ENCODE data around the gene AKIP1.
"Not testable (repeated sequence)": the region's sequence is repeated elsewhere in the genome, so short reads cannot be mapped to it uniquely, and the experiment has no call there.

Gene AKIP1

DNA sequence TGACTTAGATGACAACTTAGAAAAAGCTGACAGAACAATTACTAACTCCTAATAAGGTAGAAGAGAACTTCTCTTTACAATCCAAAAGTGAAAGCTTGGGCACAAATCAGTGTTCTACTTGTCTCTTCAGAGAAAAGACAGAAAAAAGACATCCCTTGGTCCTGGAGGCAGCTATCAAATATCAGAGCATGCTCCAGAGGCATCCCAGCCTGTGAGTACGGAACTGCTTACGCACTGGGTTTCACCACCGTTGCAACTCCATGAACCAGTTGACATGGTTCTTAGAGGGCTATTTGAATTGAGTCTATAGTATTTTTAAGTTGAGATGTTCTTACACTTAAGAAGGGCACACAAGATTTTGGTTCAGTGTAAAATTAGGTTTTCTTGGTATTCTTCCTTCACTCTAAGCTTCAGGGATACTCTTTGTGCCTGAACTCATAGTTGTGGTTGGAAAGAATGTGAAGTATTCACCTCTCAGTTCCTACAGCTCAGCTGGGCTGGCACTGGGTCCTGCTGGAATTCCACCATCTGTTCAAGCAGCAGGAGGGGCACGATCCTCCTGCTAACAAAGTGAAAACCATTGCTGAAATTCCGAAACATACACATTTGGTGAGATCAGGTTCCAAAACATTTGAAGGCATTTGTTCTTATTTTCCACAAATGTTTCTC, 6.3 kb downstream of the AKIP1 start:
- DNase-seq (ENCODE audit: low read depth in 2 of 2), result no peak

DNA sequence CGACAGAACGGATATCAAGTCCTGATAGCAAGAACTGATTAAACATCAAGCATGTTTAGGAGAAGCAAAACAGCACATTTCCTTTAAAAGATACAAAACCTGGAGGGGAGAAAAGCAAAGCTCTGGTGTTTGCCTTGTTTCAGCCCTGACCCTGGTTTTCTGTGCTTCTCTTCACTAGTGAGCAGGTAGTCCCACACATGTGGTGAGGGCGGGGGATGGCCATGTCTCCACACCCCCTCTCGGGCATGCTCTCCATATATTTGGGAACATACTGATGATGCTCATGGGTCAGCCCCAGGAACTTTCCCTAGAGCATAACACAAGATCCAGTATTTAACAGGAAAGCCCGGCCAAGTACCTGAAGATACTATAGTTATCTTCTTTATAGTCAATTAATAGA, 11.7 kb downstream of the AKIP1 start:
- DNase-seq (ENCODE audit: low read depth in 2 of 2), result no peak

DNA sequence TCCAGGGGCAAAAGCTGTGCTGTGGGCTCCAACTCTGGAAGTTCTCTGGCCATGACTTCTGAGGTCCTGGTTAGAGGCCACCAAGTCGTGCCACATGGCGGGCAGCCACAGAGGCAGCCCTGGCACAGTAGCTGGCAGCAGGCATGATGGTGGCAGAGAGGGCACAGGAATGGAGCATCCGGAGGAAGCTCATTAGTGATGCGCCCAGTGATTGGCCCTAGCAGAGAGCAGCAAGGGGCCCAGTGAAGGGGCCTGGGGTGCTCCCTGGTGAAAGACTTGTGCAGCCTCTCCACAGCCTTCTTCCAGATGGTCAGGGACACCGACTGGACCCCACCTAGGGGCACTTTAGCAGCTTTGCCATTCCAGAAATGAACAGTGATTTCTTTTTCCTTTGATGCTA, 14.7 kb downstream of the AKIP1 start:
- DNase-seq (ENCODE audit: low read depth in 2 of 2), result no peak

DNA sequence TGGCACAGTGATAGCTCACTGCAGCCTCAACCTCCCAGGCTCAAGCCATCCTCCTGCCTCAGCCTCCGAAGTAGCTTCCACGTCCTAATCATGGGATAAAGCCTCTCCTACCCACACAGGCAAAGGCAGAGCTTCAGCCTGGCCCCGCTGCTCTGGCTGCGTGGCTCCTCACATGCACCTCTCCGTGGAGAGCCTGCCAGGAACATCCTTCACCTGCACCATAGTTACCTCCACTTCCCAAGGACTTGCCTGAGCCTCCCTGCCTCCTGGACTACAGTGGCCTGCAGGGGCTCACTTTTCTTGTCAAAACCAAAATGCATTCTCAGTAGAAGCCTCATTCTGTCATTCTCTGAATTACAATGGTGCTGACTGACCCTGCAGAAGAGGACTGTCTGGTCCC, 15.2 kb downstream of the AKIP1 start:
- DNase-seq (ENCODE audit: low read depth in 2 of 2), result no peak

DNA sequence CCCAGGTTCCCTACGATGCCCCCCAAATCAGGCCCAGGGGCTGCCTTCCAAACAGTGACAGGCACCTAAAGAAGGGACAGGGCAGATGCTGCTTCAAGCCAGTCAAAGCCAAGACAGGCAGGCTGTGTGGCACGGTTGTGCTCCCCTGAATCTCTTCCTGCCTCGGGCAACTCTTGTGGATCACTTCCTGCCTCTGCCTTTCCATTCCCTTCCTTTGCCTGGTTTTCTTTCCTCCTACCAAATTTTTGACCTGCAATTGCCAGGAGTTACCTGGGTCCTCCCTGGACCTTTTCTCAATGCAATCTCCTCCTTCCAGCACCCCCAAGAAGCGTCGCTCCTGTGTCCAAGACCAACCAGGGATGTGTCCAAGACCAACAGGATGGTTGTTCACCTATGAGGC, 16.2 kb downstream of the AKIP1 start:
- no peak for DNase-seq (ENCODE audit: low read depth in 2 of 2)

DNA sequence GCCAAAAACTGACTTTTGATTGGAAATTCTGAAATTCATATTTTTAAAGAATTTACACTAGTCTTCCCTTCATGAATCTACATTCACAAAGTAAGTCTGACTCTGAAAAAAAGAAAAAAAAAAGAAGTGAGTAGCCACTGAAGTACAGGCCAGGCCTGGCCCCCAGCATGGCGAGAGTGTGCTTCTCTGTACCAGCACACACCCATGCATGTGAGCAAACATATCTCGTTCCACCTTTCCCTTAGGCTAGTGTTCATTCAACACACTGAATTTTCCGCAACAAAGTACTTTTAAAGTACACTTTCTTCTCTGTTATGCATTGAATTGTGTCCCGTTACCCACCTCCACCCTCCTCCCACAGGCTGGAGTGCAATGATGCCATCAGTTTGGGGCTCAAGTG, 17.2 kb downstream of the AKIP1 start:
- DNase-seq (ENCODE audit: low read depth in 2 of 2), result no peak

DNA sequence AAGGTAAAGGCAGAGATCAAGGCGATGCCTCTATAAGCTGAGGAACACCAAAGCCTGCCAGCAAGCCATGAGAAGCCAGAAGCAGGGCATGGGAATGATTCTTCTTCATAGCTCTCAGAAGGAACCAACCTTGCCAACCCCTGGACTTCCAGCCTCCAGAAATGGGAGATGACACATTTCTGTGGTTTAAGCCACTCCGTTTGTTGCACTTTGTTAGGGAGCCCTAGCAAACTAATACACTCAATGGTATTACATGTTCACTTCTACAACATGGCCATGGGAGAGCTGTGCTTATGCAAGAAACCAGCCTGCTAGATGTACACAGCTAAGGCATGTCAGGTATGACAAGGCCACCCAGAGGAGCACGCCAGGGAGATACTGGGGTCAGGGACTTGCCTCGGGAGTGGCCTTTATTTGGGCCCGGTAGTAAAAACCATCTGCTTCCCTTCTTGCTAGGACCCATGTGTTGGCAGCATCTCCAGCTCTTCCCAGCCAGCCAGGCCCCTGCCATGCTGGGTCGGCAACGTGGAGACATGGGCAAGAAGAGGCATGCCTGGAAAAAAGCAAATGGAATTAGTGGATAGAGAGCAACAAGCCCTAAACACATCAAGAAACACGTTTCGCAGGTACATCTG, 18.1 kb downstream of the AKIP1 start:
- no peak for DNase-seq (ENCODE audit: low read depth in 2 of 2)

DNA sequence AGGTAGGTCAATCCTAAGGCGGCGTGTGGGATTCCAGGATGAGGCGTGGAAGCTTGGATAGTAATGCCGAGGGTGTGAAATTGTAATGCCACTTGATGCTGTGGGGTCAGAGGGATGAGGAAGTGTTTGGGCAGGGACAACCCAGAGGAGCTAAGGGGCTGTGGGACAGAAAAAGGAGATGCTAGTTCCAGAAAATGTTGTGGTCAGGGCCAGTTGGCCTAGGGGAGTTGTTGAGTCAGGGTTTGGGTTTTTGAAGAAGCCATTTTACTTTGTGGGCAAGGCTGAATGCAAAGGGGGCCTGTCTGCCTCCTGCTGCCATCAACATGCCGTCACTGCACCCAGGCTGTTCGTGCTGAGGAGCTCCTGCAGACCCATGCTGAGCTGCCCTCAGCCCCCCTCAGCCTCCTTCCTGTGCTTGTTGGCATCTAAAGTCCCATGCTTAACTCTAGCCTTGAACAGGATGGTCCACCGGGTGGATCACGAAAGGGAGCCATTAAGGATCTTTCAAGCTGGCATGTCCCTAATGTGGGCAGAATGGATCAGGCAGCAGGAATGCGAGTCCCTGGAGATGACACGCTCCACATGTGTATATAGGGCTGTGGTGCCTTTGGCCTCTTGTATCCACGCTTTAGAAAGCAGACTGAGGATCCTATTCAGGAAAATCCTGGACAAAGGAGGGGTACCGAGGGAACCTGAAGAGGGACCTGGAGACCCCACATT, 19.6 kb downstream of the AKIP1 start:
- DNase-seq (ENCODE audit: low read depth in 2 of 2), result no peak

DNA sequence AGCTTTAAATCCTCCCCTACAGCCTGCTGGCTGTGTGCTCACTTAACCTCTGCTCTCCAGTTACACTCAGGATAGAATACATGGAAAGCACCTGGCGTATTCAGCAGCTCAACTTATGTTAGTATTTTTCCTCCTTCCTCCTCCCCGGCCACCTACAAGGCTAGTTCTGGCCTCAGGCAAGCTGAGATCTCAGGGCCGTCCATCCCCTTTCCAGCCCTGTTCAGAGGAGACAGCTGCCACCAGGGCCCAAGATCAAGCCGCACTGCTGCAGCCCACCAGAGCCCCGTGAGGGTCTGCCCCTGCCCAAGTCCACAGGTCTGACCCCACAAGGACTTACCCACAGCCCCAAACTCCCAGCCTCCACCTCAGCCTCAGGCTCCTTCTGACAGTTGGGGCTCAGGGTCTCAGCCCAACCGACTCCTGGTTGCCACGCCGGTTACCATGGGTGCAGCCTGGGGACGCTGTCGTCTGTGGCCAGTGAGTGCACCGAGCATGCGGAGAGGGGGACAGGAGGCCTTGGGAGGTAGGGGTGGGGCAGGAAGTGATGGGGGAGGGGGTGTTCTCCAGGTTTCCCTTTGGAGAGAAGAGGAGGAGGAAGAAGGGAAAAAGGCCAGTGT, 21.7 kb downstream of the AKIP1 start, which contains the start of gene C11orf16:
Gene C11orf16 (minus strand): TSS at position 384 of the 617 bp plus-strand sequence. CDS start 639 bp downstream, outside the sequence.
- no peak for DNase-seq (ENCODE audit: low read depth in 2 of 2)

DNA sequence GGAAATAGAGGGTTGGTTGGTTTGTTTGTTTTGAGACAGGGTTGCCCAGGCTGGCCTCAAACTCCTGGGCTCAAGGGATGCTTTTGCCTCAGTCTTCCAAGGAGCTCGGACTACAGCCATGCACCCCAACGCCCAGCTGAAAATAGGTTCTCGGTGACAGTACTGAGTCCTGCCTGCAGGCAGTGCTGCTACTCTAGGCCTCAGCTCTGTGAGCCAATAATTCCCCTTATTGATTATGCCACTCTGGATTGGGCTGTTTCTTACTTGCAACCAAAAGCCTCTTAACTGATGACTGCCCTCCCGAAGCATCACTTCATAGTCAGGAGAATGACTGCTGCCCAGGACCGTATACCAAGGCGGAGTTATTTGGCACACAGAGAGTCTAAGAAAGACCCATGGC, 22.9 kb downstream of the AKIP1 start:
- no peak for DNase-seq (ENCODE audit: low read depth in 2 of 2)

DNA sequence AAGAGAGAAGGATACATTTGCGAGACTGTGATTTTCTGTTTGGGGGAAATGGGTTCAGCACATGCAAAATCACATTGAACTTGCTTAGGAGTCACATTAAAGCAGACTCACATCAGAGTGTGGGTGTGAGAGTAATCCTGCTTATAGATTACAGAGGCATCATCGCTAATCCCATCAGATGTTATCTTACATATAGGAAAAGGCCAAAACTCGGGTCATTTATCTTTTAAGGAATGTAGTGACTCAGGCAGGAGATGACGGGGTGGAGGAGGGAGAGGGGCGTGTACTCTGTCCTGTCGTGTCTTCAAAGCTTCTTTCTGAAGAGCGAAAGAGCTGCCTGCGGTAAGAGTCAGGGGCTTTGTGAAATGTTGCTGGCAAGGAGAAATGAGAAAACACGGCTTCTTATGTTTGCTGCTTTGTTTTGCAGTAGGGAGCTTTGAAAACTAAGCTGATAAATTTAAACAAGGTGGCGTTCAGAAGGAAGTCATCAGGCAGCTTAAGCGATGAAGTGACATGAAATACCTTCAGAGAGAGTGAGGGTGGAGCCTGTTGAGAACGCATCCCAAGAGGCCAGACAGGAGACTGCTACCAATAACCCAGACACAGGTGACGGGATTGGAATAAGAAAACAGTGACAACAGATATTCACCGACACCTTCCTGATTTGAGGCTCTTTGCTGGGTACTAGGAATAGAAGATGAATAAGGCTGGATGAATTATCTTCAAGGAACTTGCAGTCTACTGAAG, 23.9 kb downstream of the AKIP1 start:
- no peak for DNase-seq (ENCODE audit: low read depth in 2 of 2)

DNA sequence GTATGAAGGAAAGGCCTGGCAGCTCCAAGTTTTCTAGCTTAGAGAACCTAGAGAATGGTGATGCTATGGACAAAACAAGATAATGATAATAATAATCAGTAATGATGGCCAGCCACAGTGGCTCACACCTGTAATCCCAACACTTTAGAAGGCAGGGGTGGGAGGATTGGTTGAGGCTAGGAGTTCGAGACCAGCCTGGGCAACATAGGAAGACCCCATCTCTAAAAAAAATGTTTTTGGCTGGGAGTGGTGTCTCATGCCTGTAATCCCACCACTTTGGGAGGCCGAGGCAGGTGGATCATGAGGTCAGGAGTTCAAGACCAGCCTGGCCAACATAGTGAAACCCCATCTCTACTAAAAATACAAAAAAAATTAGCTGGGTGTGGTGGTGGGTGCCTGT, 24.8 kb downstream of the AKIP1 start:
- not testable (repeated sequence) for DNase-seq (ENCODE audit: low read depth in 2 of 2)

DNA sequence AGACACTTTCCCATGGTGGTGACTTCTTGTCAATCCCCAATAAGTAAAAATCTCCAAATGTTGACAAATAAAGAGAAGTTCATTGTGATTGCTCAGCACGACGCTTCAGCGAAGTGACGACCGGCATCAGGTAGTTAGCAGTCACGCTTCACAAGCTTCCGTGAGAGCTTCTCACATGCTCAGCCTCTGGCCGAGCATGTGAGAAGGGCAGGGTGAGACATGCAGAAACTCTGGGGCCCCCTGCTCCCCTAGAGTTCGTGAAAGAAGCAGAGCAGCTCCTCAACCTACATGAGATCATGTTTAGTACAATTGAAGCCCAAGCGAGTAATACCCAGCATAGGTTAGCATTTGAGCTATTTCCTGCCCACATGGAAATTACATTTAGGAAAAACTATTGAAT, 26.2 kb downstream of the AKIP1 start:
- no peak for DNase-seq (ENCODE audit: low read depth in 2 of 2)

DNA sequence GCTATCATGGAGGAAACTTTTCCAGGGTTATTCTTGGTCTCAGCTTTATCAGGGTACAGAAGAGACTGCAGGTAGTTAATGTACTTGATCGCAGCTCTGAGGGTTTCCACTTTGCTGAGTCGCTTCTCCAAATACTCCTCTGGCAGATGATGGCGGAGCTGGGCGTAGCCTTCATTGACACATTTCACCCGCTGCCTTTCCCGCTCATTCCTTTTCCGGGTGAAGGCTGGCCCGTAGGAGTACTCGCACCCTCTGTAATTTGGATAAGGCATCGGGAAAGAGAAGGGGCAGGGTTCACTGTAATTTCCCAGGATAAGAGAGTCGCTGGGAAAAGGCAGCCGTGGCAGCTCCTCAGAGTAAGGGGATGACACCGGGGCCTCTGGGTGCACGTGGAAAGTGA, 26.7 kb downstream of the AKIP1 start:
- DNase-seq (ENCODE audit: low read depth in 2 of 2), result no peak

DNA sequence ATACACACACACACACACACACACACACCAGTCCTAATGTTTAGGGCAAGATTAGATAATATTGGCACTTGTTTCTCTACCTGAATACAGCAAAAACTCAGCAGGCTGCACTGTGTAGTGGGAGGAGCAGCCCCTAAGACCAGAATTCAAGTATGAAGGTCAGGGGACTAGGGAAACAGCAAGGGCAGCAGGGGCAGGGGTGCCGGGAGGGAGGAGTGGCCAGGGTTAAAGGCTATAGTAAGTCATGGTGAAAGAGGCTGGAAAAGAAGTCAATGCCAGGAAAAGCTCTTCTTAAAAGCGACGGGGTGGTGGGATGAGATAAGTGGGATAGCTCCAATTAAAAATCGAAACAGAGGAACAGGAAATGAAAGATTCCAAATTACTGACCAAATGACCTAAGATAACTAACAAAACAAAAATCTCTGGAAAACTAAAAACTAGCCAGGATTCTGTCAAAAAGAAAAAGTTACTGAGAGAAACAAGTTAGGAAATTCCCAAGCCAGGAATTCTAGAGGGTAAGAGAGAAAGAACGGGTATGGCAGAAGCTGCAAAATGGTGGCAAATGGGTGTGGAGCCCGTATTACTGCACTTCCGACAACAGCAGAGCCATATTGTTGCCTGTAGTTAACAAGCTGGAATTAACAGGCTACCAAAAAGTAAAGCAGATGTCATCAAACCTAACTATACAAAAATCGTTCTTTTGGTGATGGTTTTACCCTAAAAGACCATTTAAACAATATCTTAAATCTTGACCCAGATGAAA, 30.5 kb downstream of the AKIP1 start:
- no peak for DNase-seq (ENCODE audit: low read depth in 2 of 2)

DNA sequence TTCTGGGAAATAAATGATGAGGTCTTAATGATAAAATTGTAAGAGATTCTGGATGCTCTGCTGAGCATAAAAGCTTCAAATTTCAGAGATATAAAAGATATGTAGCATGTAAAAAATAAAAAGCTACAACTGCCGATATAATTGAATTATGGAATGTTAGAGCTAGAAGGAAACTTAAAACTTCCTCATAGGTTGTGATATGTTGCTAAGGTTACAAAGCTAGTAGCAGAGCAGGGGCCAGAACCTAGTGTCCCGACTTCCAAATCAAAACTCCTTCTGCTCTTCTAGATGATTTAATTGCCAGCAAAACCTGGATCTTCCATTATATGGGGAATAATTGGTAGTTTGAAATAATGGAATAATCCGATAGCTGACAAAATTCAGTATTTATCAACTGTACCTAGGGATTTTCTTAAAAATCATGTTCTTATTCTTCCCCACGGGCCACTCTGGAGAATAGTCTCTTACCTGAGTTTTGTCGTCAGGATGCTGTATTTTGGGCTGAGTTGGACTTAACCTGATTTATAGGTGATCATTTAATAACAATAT, 31.6 kb downstream of the AKIP1 start, which contains the start of gene ASCL3:
Gene ASCL3 (minus strand): TSS at position 499 of the 549 bp plus-strand sequence. CDS start 4,855 bp downstream, outside the sequence.
- no peak for DNase-seq (ENCODE audit: low read depth in 2 of 2)

DNA sequence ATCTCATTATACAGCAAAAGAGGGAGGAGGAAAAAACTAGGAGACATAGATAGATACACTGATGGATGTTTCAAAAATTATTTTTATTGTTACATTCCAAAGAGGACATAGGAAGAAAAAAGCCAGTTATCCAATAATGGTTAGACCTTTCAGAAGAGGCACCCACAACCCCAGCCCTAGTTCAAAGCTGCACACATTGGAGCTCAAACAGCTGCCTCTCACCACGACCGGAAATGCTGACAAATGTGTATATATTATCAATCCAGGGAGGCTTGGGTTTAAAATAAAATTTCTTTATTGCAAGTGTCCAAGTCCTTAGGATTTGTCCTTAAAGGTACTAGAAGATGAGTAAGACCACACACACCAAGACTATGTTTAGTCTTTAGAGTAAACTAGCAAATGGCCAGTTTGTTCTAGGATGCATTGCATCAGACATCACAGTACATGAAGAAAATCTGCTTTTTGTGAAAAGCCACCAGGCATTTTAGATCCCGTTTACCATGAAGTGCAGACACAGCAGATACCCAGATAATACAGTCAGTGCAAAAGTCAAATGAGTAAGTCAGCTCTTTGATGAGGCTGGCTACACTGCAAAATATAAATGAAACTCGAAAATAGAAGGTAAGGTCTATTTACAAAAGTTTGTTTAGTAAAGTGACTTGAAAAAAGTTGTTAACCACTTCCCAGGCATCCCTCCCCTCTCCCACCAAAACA, 36.4 kb downstream of the AKIP1 start:
- no peak for DNase-seq (ENCODE audit: low read depth in 2 of 2)

DNA sequence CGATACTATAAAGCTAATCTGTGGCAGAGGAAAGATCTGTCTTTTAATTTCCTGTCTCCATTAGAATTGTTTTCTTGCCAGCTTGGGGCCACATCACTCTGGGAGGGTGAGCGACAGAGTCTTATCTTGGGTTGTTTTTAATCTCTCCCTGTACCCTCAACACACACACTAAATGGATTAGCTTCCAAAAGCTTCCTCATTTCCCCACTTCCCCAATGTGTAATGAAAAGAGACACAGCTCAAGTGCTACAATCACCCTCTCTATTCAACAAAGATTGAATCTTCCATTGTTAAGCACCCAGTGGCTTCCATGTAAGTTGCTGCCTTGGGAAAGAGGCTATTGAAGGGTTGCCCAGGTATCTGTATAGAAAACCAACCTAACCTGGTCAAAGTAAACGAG, 37.9 kb downstream of the AKIP1 start:
- no peak for DNase-seq (ENCODE audit: low read depth in 2 of 2)

DNA sequence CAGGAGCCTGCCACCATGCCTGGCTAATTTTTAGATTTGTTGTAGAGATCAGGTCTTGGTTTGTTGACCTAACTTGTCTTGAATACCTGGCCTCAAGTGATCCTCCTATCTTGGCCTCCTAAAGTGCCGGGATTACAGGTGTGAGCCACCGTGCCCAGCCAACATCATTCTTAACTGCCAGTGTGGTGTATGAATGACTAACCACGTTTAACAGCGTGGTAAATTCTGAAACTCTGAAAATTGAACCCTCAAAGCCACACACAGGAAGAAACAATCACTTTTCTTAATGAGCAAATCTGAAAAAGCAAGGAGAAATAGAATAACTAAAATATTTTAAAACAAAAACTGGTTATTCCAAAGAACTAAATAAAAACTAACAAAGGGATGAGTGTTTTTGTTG, 45.9 kb downstream of the AKIP1 start:
- no peak for DNase-seq (ENCODE audit: low read depth in 2 of 2)

DNA sequence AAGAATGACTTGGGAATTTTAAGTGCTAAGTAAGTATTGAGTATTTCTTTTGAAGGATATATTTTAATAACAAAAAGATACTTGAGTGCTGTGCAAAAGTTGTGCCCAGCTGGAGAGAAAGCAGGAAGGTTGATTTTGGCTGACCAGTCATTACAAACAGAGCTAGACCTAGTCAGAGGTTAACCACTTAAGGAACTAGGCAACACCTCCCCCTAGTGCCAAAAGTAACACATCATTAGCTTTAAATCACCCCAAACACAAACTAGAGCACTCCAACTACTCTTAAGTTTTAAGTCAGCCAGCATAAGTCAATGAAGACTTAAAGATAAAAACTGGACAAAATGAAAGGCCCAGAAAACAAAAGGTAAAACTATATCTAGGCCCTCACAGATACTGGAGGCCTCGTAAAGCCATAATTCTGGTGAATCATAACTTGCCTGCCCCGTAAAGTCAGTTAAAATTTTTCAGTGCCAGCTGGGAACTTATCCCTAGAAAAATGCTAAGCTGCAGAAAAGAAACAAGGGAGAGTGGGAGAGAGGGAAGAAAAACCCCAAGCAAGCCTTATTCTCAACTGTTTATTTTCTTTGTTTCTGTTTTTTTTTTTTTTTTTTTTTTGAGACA, 48.7 kb downstream of the AKIP1 start:
- DNase-seq (ENCODE audit: low read depth in 2 of 2), result no peak

Data from stimulated activated CD4-positive, alpha-beta T cell treated with anti-CD3 and anti-CD28 coated beads, Interleukin-4, amount 100 ng/mL, for 48 hours (primary cell).